Transverse colon (tissue), 3 donors: ENCODE data around the gene GLIPR2.

Experiments used
- POLR2A ChIP-seq: fragments of 450-650 bp; IDR thresholded peaks from one replicate; pipeline ENCODE4 v1.6.1; 2016; ENCODE audit warnings: antibody characterized with exemption, mild to moderate bottlenecking, moderate library complexity
- TF ChIP-seq, protein P1 (sequence below), 5 experiments: fragments of 200-600 bp in 3 of 5; fragments of 450-650 bp in 2 of 5; sonication (generic) in 3 of 5; IDR thresholded peaks; 1 replicate in 2 of 5; 2 replicates in 3 of 5; pipeline ENCODE4 v1.5.1; 2016 to 2017; ENCODE audit warnings: antibody characterized with exemption in 5 of 5, inconsistent platforms in 3 of 5, mild to moderate bottlenecking in 2 of 5, moderate library complexity in 1 of 5

DNA sequence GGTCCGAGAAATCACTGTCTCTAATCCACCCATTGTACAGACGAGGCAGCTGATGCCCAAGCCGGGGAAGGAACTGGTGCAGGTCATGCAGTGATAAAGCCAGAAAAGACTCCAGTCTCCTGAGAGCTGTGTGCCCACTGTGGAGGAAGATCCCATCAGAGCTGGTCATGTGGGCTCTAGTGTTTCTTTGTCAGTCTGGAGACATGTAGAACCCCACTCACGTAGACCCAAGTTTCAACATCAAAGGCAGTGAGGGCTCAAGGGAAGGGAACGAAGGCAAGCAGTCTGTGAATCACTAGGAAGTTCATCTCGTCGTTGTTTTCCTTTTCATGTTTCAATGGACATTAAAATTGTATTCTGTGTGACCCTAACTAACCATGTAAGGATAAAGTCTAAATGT is 14.6 kb upstream of the GLIPR2 start:
- TF ChIP-seq, protein P1, sequence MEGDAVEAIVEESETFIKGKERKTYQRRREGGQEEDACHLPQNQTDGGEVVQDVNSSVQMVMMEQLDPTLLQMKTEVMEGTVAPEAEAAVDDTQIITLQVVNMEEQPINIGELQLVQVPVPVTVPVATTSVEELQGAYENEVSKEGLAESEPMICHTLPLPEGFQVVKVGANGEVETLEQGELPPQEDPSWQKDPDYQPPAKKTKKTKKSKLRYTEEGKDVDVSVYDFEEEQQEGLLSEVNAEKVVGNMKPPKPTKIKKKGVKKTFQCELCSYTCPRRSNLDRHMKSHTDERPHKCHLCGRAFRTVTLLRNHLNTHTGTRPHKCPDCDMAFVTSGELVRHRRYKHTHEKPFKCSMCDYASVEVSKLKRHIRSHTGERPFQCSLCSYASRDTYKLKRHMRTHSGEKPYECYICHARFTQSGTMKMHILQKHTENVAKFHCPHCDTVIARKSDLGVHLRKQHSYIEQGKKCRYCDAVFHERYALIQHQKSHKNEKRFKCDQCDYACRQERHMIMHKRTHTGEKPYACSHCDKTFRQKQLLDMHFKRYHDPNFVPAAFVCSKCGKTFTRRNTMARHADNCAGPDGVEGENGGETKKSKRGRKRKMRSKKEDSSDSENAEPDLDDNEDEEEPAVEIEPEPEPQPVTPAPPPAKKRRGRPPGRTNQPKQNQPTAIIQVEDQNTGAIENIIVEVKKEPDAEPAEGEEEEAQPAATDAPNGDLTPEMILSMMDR (IDR thresholded peaks at IDR 0.05): no peak
- TF ChIP-seq POLR2A: no peak
